SU-DHL-6 (cell line): ENCODE results near the gene EXOSC3.

Source experiments
- H2AFZ ChIP-seq: fragments of 200-600 bp; sonication (generic); 2 replicates; pipeline ENCODE4 v1.6.1; 2014; ENCODE audit warnings: low read depth, mild to moderate bottlenecking, moderate library complexity, mixed read lengths, antibody characterized with exemption, low read length; ENCODE audit not compliant: severe bottlenecking
- H3F3A ChIP-seq: fragments of 200-600 bp; shearing (Covaris generic); 2 replicates; pipeline ENCODE4 v1.6.0; 2016; ENCODE audit warnings: antibody characterized with exemption, mild to moderate bottlenecking; ENCODE audit not compliant: insufficient read depth
- H3K27ac ChIP-seq: fragments of 200-600 bp; sonication (generic); 2 replicates; pipeline ENCODE4 v1.5.1; 2016; ENCODE audit warnings: low read depth, mild to moderate bottlenecking, low read length, moderate library complexity, mixed read lengths
- H3K27me3 ChIP-seq: fragments of 200-600 bp; sonication (generic), shearing (Covaris generic); 2 replicates; pipeline ENCODE4 v1.6.0; 2014; ENCODE audit warnings: mild to moderate bottlenecking, low read length
- H3K36me3 ChIP-seq: fragments of 200-600 bp; sonication (generic); 2 replicates; pipeline ENCODE4 v1.6.1; 2014; ENCODE audit warnings: mild to moderate bottlenecking, low read length, mixed read lengths
- H3K4me2 ChIP-seq: fragments of 300-600, 200-600 bp; shearing (Covaris generic), sonication (generic); 2 replicates; pipeline ENCODE4 v1.6.0; 2014; ENCODE audit warnings: low read length, low read depth, mild to moderate bottlenecking; ENCODE audit not compliant: poor library complexity, severe bottlenecking
- H3K4me3 ChIP-seq: fragments of 200-600 bp; sonication (generic); 2 replicates; pipeline ENCODE4 v1.5.1; 2014; ENCODE audit warnings: antibody characterized with exemption, low read length, mild to moderate bottlenecking, mixed read lengths; ENCODE audit not compliant: insufficient read depth, poor library complexity, severe bottlenecking
- H3K79me2 ChIP-seq: fragments of 200-600 bp; sonication (generic); 2 replicates; pipeline ENCODE4 v1.6.1; 2014; ENCODE audit warnings: mild to moderate bottlenecking, low read length, moderate library complexity; ENCODE audit not compliant: insufficient read depth
- H3K9ac ChIP-seq: fragments of 200-600 bp; sonication (generic); 2 replicates; pipeline ENCODE4 v1.7.0; 2014; ENCODE audit warnings: mild to moderate bottlenecking, low read length
- H3K9me2 ChIP-seq: fragments of 200-600 bp; sonication (generic); replicated peaks from 2 replicates; pipeline ENCODE4 v1.6.1; 2014; ENCODE audit warnings: low read length; ENCODE audit not compliant: insufficient read depth
- H3K9me3 ChIP-seq: fragments of 200-600 bp; sonication (generic); 2 replicates; pipeline ENCODE4 v1.6.1; 2014; ENCODE audit warnings: low read length, mixed read lengths; ENCODE audit not compliant: insufficient read depth
- H4K20me1 ChIP-seq: fragments of 200-600 bp; sonication (generic); 2 replicates; pipeline ENCODE4 v1.6.1; 2014; ENCODE audit warnings: low read depth, mild to moderate bottlenecking, antibody characterized with exemption, low read length, moderate library complexity, mixed read lengths
- CTCF ChIP-seq: fragments of 200-600 bp; sonication (generic); IDR thresholded peaks from one replicate; pipeline ENCODE4 v1.5.1; 2017; ENCODE audit warnings: antibody characterized with exemption, mild to moderate bottlenecking, low read length, moderate library complexity; ENCODE audit not compliant: insufficient read depth, poor library complexity, severe bottlenecking
- EZH2phosphoT487 ChIP-seq: fragments of 200-600 bp; sonication (generic), shearing (Covaris generic); conservative IDR thresholded peaks from 2 replicates; pipeline ENCODE4 v1.6.1; 2018; ENCODE audit warnings: mild to moderate bottlenecking, antibody characterized with exemption, low read length, moderate library complexity, mixed read lengths

EXOSC3 gene

GRCh38 chr9:37745970-37746369, 38.9 kb downstream of the EXOSC3 start:
- no peaks in the 10 kb centered on the region for H3K27me3 ChIP-seq
- no peak overlapping the region for H3K4me2 ChIP-seq
- H3K9ac ChIP-seq, result no peak overlapping the region
- no peaks in the 10 kb centered on the region for H3F3A ChIP-seq
- TF ChIP-seq CTCF (no peak), EZH2phosphoT487 (no peak)
- H3K36me3 ChIP-seq, result no peaks in the 10 kb centered on the region
- no peaks in the 10 kb centered on the region for H3K9me3 ChIP-seq
- no peak overlapping the region for H2AFZ ChIP-seq
- H3K9me2 ChIP-seq, result no peaks in the 10 kb centered on the region
- no peaks in the 10 kb centered on the region for H4K20me1 ChIP-seq
- H3K4me3 ChIP-seq, result no peak overlapping the region
- H3K27ac ChIP-seq, result no peak overlapping the region
- no peaks in the 10 kb centered on the region for H3K79me2 ChIP-seq

- H4K20me1 ChIP-seq, result no peaks in the 10 kb centered on the region
- H3K27me3 ChIP-seq, result no peaks in the 10 kb centered on the region
- H3K27ac ChIP-seq, result no peak overlapping the region
- H3K36me3 ChIP-seq, result no peaks in the 10 kb centered on the region
- TF ChIP-seq CTCF (no peak), EZH2phosphoT487 (no peak)
- H3K79me2 ChIP-seq, result no peaks in the 10 kb centered on the region
- H3K4me2 ChIP-seq, result no peak overlapping the region
- H3K9ac ChIP-seq, result no peak overlapping the region
- no peak overlapping the region for H3K4me3 ChIP-seq
- H2AFZ ChIP-seq, result no peak overlapping the region
- no peaks in the 10 kb centered on the region for H3F3A ChIP-seq
- no peaks in the 10 kb centered on the region for H3K9me2 ChIP-seq
- no peaks in the 10 kb centered on the region for H3K9me3 ChIP-seq
Measured at GRCh38 chr9:37740631-37741328, 44.1 kb downstream of the EXOSC3 start.

DNA sequence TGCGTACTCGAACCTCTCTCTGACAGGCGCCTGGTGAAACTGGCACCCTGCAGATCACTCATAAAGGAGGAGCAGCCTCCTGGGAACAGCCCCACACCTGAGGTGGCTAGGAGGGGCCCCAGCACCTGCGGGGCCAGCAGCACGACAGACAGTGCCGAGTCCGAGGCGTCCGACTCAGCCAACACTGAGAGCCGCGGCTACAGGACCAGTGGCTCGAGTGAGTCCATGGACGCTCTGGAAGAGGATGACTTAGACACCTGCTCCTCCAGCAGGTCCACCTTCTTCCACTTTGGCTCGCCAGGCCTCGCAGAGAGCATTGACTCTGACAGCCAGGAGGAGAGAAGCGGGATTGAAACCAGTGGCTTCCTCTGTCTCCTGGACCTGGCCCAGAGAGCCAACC, 44.7 kb downstream of the EXOSC3 start:
- TF ChIP-seq EZH2phosphoT487 (no peak), CTCF (no peak)
- no peak overlapping the region for H3K4me2 ChIP-seq
- H3K79me2 ChIP-seq, result no peaks in the 10 kb centered on the region
- H3K9me2 ChIP-seq, result no peaks in the 10 kb centered on the region
- H4K20me1 ChIP-seq, result no peaks in the 10 kb centered on the region
- no peaks in the 10 kb centered on the region for H3F3A ChIP-seq
- H3K27ac ChIP-seq, result no peak overlapping the region
- no peaks in the 10 kb centered on the region for H3K36me3 ChIP-seq
- no peak overlapping the region for H2AFZ ChIP-seq
- H3K9ac ChIP-seq, result no peak overlapping the region
- H3K27me3 ChIP-seq, result no peaks in the 10 kb centered on the region
- no peak overlapping the region for H3K4me3 ChIP-seq
- H3K9me3 ChIP-seq, result no peaks in the 10 kb centered on the region
